Measurements from ENCODE around the gene KRT34.

DNA sequence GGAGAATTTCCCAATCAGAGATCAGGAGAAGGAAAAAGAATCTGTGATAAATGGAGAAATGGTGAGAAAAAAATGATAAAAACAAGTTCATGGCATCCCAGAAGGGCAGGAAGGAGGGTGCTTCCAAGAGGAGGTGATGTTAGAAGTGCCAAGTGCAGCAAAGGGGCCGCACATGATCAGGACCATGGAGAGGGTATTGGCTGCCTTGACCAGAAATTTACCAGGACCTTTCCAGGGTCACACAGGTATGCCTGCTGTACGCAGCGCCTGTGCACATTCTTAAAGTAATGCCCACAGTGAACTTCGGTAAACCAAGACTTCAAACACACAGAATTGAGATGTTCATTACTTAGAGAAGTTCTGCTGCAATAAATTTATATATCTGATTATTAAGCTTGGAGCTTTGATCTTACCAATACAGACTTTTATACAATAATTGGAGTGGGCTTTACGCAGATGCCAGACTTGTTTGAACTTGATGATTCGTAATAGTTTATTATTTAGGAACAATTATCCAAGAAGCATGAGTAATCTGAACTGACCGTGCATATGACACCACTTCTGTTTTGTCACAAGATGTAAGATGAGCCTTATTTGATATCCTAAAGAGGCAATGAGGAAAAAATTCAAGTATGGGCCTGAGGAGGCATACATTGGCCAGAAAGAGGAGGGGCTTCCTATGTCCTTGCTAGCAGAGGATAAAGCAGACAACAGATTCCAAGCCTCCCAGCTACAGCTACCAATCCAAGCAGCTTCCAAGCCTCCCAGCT, 29.3 kb downstream of the KRT34 start:
- TF ChIP-seq POLR2A (IDR thresholded peaks at IDR 0.05), result no peak
- no peak for TF ChIP-seq CTCF (IDR thresholded peaks at IDR 0.05)
